ENCODE data around the gene IRAK3.
"Not testable (repeated sequence)": the region's sequence is repeated elsewhere in the genome, so short reads cannot be mapped to it uniquely, and the experiment has no call there.

The IRAK3 gene

GRCh38 chr12:66170606-66171005 is 18.4 kb upstream of the IRAK3 start:
- no peak for DNase-seq

DNA sequence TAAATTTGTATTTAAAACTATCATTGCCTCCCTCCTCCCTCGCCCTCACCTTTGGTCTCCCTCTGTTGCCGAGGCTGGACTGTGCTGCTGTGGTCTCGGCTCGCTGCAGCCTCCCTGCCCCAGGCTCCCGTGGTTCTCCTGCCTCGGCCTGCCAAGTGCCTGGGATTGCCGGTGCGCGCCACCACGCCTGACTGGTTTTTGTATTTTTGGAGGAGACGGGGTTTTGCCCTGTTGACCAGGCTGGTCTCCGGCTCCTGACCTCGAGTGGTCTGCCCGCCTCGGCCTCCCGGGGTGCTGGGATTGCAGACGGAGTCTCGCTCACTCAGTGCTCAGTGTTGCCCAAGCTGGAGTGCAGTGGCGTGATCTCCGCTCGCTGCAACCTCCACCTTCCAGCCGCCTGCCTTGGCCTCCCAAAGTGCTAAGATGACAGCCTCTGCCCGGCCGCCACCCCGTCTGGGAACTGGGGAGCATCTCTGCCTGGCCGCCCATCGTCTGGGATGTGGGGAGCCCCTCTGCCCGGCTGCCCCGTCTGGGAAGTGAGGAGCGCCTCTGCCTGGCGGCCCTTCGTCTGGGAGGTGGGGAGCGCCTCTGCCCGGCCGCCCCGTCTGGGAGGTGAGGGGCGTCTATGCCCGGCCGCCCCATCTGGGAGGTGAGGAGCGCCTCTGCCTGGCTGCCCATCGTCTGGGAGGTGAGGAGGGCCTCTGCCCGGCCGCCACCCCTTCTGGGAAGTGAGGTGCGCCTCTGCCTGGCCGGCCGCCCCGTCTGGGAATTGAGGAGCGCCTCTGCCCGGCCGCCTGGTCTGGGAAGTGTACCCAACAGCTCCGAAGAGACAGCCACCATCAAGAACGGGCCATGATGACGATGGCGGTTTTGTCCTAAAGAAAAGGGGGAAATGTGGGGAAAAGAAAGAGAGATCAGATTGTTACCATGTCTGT is 14.4 kb upstream of the IRAK3 start:
- DNase-seq, result not testable (repeated sequence)

GRCh38 chr12:66176105-66176900 is 12.7 kb upstream of the IRAK3 start:
- DNase-seq, result peak; percentile 84

- no peak for DNase-seq
Measured at GRCh38 chr12:66182956-66183355, 6.1 kb upstream of the IRAK3 start.

GRCh38 chr12:66184822-66185221 is 4.2 kb upstream of the IRAK3 start:
- not testable (repeated sequence) for DNase-seq

- peak; percentile 73 for DNase-seq
Measured at GRCh38 chr12:66187036-66187435, 2.0 kb upstream of the IRAK3 start.

DNA sequence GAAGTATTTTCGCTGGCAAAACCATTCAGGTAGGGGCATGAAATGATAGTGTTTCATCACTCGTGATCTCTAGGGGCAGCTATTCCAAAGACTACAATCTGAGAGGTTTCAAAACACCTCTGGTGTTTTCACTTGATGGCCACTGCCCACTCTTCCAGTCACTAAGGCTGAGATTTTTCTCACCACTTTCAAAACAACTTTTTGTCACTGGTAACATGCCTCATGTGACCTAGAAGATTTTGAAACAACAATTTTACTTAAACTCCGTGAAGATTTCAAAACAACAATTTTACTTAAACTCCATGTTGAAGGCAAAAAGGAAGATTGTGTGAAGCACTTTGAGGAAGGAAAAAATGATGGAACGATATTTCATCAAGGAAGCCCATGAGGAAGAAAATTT is 1.2 kb upstream of the IRAK3 start:
- peak; percentile 98 for DNase-seq

GRCh38 chr12:66189486-66189843 is 451 bp downstream of the IRAK3 start:
- peak; percentile 43 for DNase-seq

- no peak for DNase-seq
Measured at GRCh38 chr12:66189889-66190288, 875 bp downstream of the IRAK3 start.

DNA sequence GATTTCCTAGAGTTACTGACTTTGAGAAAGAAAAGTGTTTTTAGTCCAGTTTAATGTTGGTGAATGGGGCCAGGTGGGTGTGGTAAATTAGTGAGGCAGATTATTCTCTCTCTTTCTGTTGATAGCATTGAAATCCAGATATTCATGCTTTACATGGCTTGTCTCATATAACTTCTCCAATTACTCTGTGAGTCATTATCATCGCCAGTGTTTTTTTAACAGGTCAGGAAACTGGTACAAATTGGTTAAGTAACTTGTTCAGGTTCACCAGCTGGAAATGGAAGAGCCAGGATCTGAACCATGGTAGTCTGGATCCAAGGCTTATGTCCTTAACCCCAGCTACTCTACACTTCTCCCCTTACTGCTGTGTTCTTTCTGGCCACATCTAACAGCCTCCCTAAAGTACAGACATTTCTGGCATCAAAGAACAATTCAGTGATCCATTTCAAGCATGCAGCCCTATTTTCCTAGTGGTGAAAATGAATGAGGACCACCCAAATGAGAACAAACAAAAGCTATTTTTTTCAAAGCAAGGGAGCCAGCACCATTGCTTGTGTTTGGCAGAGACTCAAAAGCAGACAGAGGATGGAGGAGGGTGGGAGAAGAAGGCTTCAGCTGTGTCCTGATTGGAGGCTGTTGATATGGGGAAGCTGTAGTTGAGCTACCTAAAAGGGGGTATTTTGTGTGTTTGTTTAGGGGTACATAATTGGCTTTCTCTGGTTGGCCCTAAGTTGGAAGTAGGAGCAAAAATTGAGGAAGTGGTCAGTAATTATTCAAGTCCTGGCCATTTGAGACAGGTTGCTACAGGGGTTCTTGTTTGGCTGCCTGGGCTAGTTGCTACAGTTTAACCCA is 1.7 kb downstream of the IRAK3 start:
- peak; percentile 68 for DNase-seq

DNA sequence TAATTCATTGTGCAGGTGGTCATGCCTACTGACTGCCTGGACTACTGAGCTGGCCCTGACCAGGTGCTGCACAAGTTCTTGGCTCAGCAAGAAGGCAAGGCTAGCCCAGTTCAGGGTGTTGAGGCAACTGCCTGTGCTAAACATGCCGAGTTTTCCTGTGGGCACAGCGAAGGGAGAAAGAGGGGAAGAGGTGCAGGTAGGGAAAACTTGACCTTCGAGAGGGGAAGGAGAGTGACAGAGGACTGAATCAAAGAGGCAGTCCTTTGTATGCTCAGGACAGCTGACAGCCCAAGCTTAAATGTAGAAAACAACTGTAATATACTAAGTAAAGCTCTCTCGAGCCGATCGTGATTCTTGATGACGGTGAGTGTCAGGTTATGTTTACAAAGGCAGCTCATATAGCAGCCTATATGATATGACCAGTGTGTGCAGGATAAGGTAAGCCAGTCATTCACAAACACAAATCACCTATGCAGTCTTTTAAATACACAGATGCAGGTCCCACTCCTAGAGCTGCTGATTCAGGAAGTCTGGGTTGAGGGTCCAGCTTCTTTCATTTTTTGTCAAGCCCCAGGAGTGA is 2.6 kb downstream of the IRAK3 start:
- DNase-seq, result no peak

DNA sequence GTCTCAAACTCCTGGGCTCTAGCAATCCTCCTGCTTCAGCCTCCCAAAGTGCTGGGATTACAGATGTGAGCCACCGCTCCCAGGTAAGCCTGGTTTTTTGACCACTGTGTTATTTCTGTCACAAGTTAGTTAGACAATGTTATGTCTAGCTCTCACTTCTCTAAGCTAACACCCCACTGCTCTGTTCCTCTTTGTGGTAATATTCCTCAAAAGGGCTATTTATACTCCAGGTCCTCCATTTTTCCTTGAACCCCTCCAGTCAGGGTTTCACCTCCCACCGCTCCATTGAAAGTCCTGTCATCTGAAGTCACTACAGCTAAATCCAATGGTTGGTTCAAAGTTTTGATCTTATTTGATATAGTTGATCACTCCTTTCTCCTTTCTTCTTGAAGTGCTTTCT is 5.1 kb downstream of the IRAK3 start:
- peak; percentile 36 for DNase-seq

DNA sequence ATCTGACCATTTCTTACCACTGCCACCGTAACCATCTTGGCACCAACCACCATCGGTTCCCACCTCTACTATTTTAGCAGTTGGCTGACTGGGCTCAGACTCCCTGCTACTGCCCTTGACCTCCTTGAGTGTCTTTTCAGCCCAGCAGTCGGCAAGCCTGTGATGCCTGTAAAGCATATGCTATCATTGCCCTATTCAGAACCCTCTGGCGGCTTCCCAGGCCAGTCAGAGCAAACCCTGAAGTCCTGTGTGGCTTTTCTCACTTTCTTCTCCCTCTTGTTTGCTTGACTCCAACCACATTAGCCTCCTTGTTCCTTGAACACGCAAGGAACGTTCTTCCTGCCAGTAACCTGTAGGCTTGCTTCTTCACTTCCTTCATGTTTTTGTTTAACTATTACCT is 6.2 kb downstream of the IRAK3 start:
- peak; percentile 19 for DNase-seq

- DNase-seq, result peak; percentile 92
Measured at GRCh38 chr12:66196806-66197205, 7.8 kb downstream of the IRAK3 start.

DNA sequence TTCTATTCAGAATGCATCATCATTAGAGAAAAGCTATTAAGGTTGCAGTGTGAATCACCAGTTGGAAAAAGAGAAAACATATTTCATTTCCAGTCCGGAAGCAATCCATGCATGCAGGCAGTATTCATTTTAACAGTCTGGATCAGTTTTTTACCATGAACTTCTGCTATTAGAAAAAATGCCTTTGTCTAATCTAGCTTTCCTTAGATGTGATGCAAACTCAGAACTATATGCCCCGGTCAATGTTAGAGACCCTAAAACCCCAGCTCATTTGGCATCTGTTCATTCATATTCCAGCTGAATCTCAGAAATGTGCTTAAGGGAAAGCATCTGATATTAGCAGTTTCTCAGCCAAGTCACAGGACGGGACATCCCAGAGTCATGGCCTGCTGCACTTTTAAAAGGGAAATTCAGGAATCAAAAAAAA is 8.5 kb downstream of the IRAK3 start:
- no peak for DNase-seq

DNA sequence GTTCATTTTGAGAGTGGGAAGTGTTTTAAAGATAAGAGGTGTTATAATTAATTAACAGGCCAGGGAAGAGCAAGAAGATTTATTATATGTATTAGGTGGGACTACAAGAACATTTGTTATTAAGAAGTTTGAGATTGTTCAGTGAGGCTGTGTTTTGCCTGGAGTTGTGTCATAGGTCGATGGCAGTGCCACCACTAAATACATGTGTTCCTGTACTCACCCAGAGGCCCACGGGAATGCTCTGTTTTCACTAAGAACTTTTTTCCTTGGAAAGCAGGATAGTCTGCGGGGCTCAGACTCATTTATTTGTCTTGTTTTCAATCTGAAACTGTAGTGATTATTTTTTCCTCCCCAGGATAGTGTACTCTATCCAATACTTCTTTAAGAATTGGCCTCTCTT is 10.1 kb downstream of the IRAK3 start:
- DNase-seq, result no peak

GRCh38 chr12:66199831-66200509 is 11.0 kb downstream of the IRAK3 start:
- no peak for DNase-seq

- no peak for DNase-seq
Measured at GRCh38 chr12:66203820-66204219, 14.8 kb downstream of the IRAK3 start.

DNA sequence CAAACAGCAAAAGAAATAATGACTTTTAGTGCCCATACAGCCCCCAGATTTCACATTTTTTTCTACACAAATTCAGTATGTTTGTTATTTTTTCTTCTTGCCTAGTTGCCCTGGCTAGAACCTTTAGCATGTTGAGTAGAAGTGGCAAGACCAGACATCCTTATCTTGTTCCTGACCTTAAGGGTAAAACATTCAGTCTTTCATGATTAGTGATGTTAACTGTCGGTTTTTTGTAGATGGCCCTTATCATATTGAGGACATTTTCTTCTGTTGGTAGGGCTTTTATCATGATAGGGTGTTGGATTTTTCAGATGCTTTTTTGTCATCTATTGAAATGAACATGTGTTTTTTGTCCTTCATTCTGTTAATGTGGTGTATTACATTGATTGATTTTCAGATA is 17.1 kb downstream of the IRAK3 start:
- DNase-seq, result no peak

DNA sequence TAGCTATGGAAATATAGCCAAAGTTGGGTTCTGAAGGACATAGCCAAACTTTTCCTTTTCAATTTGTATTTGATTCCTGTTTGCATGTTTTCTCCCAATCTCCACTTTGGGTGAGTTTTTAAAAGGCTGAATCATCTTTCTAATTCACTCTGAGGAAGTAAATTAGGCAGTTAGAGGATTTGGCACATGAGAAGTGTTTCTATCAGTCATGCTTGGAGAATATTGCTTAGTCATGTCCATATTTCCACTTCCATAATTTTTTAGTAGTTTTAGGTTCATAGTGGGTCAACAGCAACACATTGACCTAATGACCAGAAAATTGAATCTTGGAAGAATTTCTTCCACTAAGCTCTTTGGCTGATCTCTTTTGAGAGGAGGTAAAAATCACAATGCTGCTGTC is 21.8 kb downstream of the IRAK3 start:
- peak; percentile 79 for DNase-seq

GRCh38 chr12:66211573-66211972 is 22.6 kb downstream of the IRAK3 start:
- not testable (repeated sequence) for DNase-seq

DNA sequence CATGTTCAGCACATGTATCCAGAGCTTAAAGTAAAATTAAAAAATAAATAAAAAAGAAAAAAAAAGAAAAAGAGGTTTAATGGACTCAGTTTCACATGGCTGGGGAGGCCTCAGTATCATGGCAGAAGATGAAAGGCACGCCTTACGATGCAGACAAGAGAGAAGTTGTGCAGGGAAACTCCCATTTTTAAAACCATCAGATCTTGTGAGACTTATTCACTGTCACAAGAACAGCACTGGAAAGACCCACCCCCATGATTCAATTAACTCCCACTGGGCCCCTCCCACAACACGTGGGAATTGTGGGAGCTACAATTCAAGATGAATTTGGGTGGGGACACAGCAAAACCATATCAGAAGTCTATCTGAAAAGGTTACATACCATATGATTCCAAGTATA is 24.0 kb downstream of the IRAK3 start:
- DNase-seq, result peak; percentile 80
